ENCODE data around the gene CHST4.
A peak's percentile ranks its signal among the peaks of the same experiment; 100 is the strongest.

The CHST4 gene

GRCh38 chr16:71484006-71484893 is 42.0 kb upstream of the CHST4 start:
- Histone ChIP-seq H3K36me3 (replicated peaks) (no peaks in the 10 kb centered on the region), H3K27ac (peak overlapping the region; percentile 99), H3K4me3 (ENCODE audit: low read depth, low read length) (peak overlapping the region; percentile 89), H3K27me3 (replicated peaks) (no peaks in the 10 kb centered on the region)
- in situ Hi-C loops (cut with HindIII; ENCODE audit: low pct_ligation_motif_present, low sequenced_read_pairs) = no loop called here
- DNase-seq = peak; percentile 92
- no peak for TF ChIP-seq CTCF (IDR thresholded peaks at IDR 0.05; ENCODE audit: low read depth, low read length, missing control alignments)

GRCh38 chr16:71489122-71489521 is 37.1 kb upstream of the CHST4 start, which contains the start of gene ZNF19:
ZNF19 (minus strand) TSS chr16:71489324; CDS start chr16:71482114, 7,210 bp downstream.
- Histone ChIP-seq H3K36me3 (replicated peaks) (no peaks in the 10 kb centered on the region), H3K4me3 (ENCODE audit: low read depth, low read length) (no peak within 1 kb of the TSS), H3K27me3 (replicated peaks) (no peaks in the 10 kb centered on the region), H3K27ac (no peak within 1 kb of the TSS)
- in situ Hi-C loops (cut with HindIII; ENCODE audit: low pct_ligation_motif_present, low sequenced_read_pairs) = no loop called here
- no peak for DNase-seq
- no peak for TF ChIP-seq CTCF (IDR thresholded peaks at IDR 0.05; ENCODE audit: low read depth, low read length, missing control alignments)

GRCh38 chr16:71490361-71490760 is 35.9 kb upstream of the CHST4 start:
- in situ Hi-C loops (cut with HindIII; ENCODE audit: low pct_ligation_motif_present, low sequenced_read_pairs) = no loop called here
- Histone ChIP-seq H3K36me3 (replicated peaks) (no peaks in the 10 kb centered on the region), H3K4me3 (ENCODE audit: low read depth, low read length) (no peak overlapping the region), H3K27ac (no peak overlapping the region), H3K27me3 (replicated peaks) (no peaks in the 10 kb centered on the region)
- no peak for DNase-seq
- TF ChIP-seq CTCF (IDR thresholded peaks at IDR 0.05; ENCODE audit: low read depth, low read length, missing control alignments) = no peak

- Histone ChIP-seq H3K27ac (no peak overlapping the region), H3K4me3 (ENCODE audit: low read depth, low read length) (no peak overlapping the region), H3K36me3 (replicated peaks) (no peaks in the 10 kb centered on the region), H3K27me3 (replicated peaks) (no peaks in the 10 kb centered on the region)
- DNase-seq = no peak
- TF ChIP-seq CTCF (IDR thresholded peaks at IDR 0.05; ENCODE audit: low read depth, low read length, missing control alignments) = no peak
- in situ Hi-C loops (cut with HindIII; ENCODE audit: low pct_ligation_motif_present, low sequenced_read_pairs) = no loop called here
These were observed 35.2 kb upstream of the CHST4 start for GRCh38 chr16:71491054-71491453.

GRCh38 chr16:71492786-71493185 is 33.4 kb upstream of the CHST4 start:
- in situ Hi-C loops (cut with HindIII; ENCODE audit: low pct_ligation_motif_present, low sequenced_read_pairs) = no loop called here
- DNase-seq = no peak
- Histone ChIP-seq H3K4me3 (ENCODE audit: low read depth, low read length) (no peak overlapping the region), H3K36me3 (replicated peaks) (no peaks in the 10 kb centered on the region), H3K27me3 (replicated peaks) (no peaks in the 10 kb centered on the region), H3K27ac (no peak overlapping the region)
- no peak for TF ChIP-seq CTCF (IDR thresholded peaks at IDR 0.05; ENCODE audit: low read depth, low read length, missing control alignments)

All from brain microvascular endothelial cell (primary cell).